Activated T-cell treated with anti-CD3 and anti-CD28 coated beads for 1 hour (primary cell): Measurements from ENCODE around the gene ZC3H10.
"Not testable (repeated sequence)": the region's sequence is repeated elsewhere in the genome, so short reads cannot be mapped to it uniquely, and the experiment has no call there.

Source experiments
- DNase-seq: peaks from one replicate; pipeline ENCODE4 v3.0.0-alpha.2; 2020; ENCODE audit warnings: low read depth

ZC3H10 gene

GRCh38 chr12:56154818-56155217 lies 36.8 kb downstream of the ZC3H10 start:
- DNase-seq: no peak

GRCh38 chr12:56155256-56155845 lies 37.3 kb downstream of the ZC3H10 start:
- no peak for DNase-seq

GRCh38 chr12:56156464-56157200 lies 38.6 kb downstream of the ZC3H10 start:
- not testable (repeated sequence) for DNase-seq

GRCh38 chr12:56157201-56158028 lies 39.3 kb downstream of the ZC3H10 start:
- peak; percentile 40 for DNase-seq

- DNase-seq: peak; percentile 82
Observed at GRCh38 chr12:56158029-56158925, 40.2 kb downstream of the ZC3H10 start, which contains the start of gene MYL6. Gene MYL6 (plus strand): TSS chr12:56158359. CDS start chr12:56158402, 43 bp downstream.

- DNase-seq: no peak
Observed at GRCh38 chr12:56158926-56159461, 40.9 kb downstream of the ZC3H10 start.

GRCh38 chr12:56159482-56160192 lies 41.6 kb downstream of the ZC3H10 start:
- no peak for DNase-seq

GRCh38 chr12:56160193-56160763 lies 42.2 kb downstream of the ZC3H10 start:
- peak; percentile 48 for DNase-seq

- DNase-seq: no peak
Observed at GRCh38 chr12:56160894-56161689, 43.0 kb downstream of the ZC3H10 start.

GRCh38 chr12:56161690-56162351 lies 43.8 kb downstream of the ZC3H10 start:
- DNase-seq: no peak

GRCh38 chr12:56162468-56163290 lies 44.6 kb downstream of the ZC3H10 start:
- no peak for DNase-seq

GRCh38 chr12:56163533-56164344 lies 45.7 kb downstream of the ZC3H10 start:
- DNase-seq: no peak

GRCh38 chr12:56164345-56164729 lies 46.3 kb downstream of the ZC3H10 start:
- DNase-seq: no peak

GRCh38 chr12:56165369-56165768 lies 47.3 kb downstream of the ZC3H10 start:
- DNase-seq: no peak

- DNase-seq: no peak
Observed at GRCh38 chr12:56169229-56169759, 51.2 kb downstream of the ZC3H10 start.

- no peak for DNase-seq
Observed at GRCh38 chr12:56172839-56173238, 54.8 kb downstream of the ZC3H10 start.
